PC-3 (cell line): ENCODE results near the gene HOXD12. TPM values are rescaled to one million over a fixed set of nuclear protein-coding genes. Genes with fewer than 3 reads are reported as not detected.

Experiments used
- ATAC-seq: fragments of 200-7000 bp; cut with Tn5 transposase; 2 replicates; pipeline ENCODE4 v1.9.1; 2020; ENCODE audit warnings: mild to moderate bottlenecking, moderate library complexity
- BruUV-seq: library from RNA; stranded (reverse); fragments of 400-500 nt; replicated peaks from 2 replicates; lab custom pipeline; 2021; lab: Mats Ljungman, UMichigan
- CTCF ChIA-PET: fragments of 300-600 bp; sonication (Branson Sonifier 250); formaldehyde crosslinking; loops from one replicate; lab custom pipeline; 2022; ENCODE audit warnings: antibody characterized with exemption; lab: Charles Lee
- POLR2A ChIA-PET: fragments of 300-600 bp; sonication (Branson Sonifier 250); formaldehyde crosslinking; loops from one replicate; lab custom pipeline; 2022; ENCODE audit warnings: antibody characterized with exemption; ENCODE audit not compliant: unreplicated experiment; lab: Charles Lee
- DNase-seq: peaks from one replicate; pipeline ENCODE4 v3.0.0-alpha.2; 2015
- H2AFZ ChIP-seq: fragments of 300-600 bp; sonication (generic); 2 replicates; pipeline ENCODE4 v1.6.0; 2016; ENCODE audit warnings: antibody characterized with exemption, low read length
- H3F3A ChIP-seq: fragments of 300-600 bp; sonication (generic); one replicate; pipeline ENCODE4 v1.6.0; 2017; ENCODE audit warnings: antibody characterized with exemption, low read length, control low read depth, mild to moderate bottlenecking; ENCODE audit not compliant: unreplicated experiment
- H3K27ac ChIP-seq: fragments of 300-600 bp; sonication (generic); 2 replicates; pipeline ENCODE4 v1.5.1; 2016; ENCODE audit warnings: mild to moderate bottlenecking, low read length
- H3K27me3 ChIP-seq: fragments of 300-600 bp; sonication (generic); 2 replicates; pipeline ENCODE4 v1.6.1; 2016; ENCODE audit warnings: low read length, mixed read lengths
- H3K36me3 ChIP-seq: fragments of 300-600 bp; sonication (generic); 2 replicates; pipeline ENCODE4 v1.6.1; 2016; ENCODE audit warnings: low read depth, mixed run types, low read length, mixed read lengths
- H3K4me1 ChIP-seq: fragments of 300-600 bp; sonication (generic); 2 replicates; pipeline ENCODE4 v1.5.1; 2016; ENCODE audit warnings: low read length; ENCODE audit not compliant: insufficient read depth
- H3K4me2 ChIP-seq: fragments of 300-600 bp; sonication (generic); 2 replicates; pipeline ENCODE4 v1.6.0; 2016; ENCODE audit warnings: low read length
- H3K4me3 ChIP-seq: fragments of 300-600 bp; sonication (generic); 2 replicates; pipeline ENCODE4 v1.5.1; 2016; ENCODE audit warnings: mild to moderate bottlenecking, low read length, mixed read lengths
- H3K79me2 ChIP-seq: fragments of 300-600 bp; sonication (generic); 2 replicates; pipeline ENCODE4 v1.6.1; 2017; ENCODE audit warnings: low read length, mixed read lengths
- H3K9ac ChIP-seq: fragments of 300-600 bp; sonication (generic); 2 replicates; pipeline ENCODE4 v1.6.0; 2016; ENCODE audit warnings: mild to moderate bottlenecking, low read length
- H3K9me2 ChIP-seq: fragments of 300-600 bp; sonication (generic); replicated peaks from 2 replicates; pipeline ENCODE4 v1.6.1; 2016; ENCODE audit warnings: mixed run types, low read length, mixed read lengths
- H3K9me3 ChIP-seq: fragments of 300-600 bp; sonication (generic); 2 replicates; pipeline ENCODE4 v1.6.1; 2016; ENCODE audit warnings: low read length, mixed read lengths
- H4K20me1 ChIP-seq: fragments of 300-600 bp; sonication (generic); 2 replicates; pipeline ENCODE4 v1.6.1; 2016; ENCODE audit warnings: low read length, mixed read lengths
- EZH2 ChIP-seq: fragments of 300-600 bp; sonication (generic); IDR thresholded peaks from one replicate; pipeline ENCODE4 v1.6.1; 2017; ENCODE audit warnings: antibody characterized with exemption, mild to moderate bottlenecking, low read length; ENCODE audit not compliant: unreplicated experiment
- EZH2phosphoT487 ChIP-seq: fragments of 300-600 bp; sonication (generic); IDR thresholded peaks from 2 replicates; pipeline ENCODE4 v1.6.1; 2018; ENCODE audit warnings: mild to moderate bottlenecking, antibody characterized with exemption, low read length, borderline replicate concordance
- intact Hi-C: fragments of 100-400 bp; cut with micrococcal nuclease; formaldehyde crosslinking; loops from 2 replicates; pipeline ENCODE4 v1.9.0; 2023
- total RNA-seq: library from RNA; depleted of rRNA; stranded (reverse); fragments of >200 nt; gene quantifications from 2 replicates; pipeline ENCODE4 v1.2.3, GENCODE V29; 2014
- TF ChIP-seq, protein P1 (sequence below): fragments of 300-600 bp; sonication (generic); conservative IDR thresholded peaks from 2 replicates; pipeline ENCODE4 v1.5.1; 2017; ENCODE audit warnings: antibody characterized with exemption, low read depth, mild to moderate bottlenecking, low read length

The HOXD12 gene
- total RNA-seq, 1 experiment from 2014 or later = not detected

- TF ChIP-seq EZH2 (no peak), EZH2phosphoT487 (no peak)
- TF ChIP-seq, protein P1, sequence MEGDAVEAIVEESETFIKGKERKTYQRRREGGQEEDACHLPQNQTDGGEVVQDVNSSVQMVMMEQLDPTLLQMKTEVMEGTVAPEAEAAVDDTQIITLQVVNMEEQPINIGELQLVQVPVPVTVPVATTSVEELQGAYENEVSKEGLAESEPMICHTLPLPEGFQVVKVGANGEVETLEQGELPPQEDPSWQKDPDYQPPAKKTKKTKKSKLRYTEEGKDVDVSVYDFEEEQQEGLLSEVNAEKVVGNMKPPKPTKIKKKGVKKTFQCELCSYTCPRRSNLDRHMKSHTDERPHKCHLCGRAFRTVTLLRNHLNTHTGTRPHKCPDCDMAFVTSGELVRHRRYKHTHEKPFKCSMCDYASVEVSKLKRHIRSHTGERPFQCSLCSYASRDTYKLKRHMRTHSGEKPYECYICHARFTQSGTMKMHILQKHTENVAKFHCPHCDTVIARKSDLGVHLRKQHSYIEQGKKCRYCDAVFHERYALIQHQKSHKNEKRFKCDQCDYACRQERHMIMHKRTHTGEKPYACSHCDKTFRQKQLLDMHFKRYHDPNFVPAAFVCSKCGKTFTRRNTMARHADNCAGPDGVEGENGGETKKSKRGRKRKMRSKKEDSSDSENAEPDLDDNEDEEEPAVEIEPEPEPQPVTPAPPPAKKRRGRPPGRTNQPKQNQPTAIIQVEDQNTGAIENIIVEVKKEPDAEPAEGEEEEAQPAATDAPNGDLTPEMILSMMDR = no peak
- no peaks in the 10 kb centered on the region for H4K20me1 ChIP-seq
- ATAC-seq (no peak), DNase-seq (no peak)
- H3K4me3 ChIP-seq = no peak overlapping the region
- no TSS peak for BruUV-seq
- H3K9me2 ChIP-seq = no peaks in the 10 kb centered on the region
- H3F3A ChIP-seq = peaks cover 4% of the 10 kb centered on the region
- no peak overlapping the region for H2AFZ ChIP-seq
- H3K36me3 ChIP-seq = no peaks in the 10 kb centered on the region
- H3K27me3 ChIP-seq = no peaks in the 10 kb centered on the region
- no peak overlapping the region for H3K9ac ChIP-seq
- no peak overlapping the region for H3K27ac ChIP-seq
- H3K79me2 ChIP-seq = peaks cover 6% of the 10 kb centered on the region; the same call in 1 of the 2 replicates
- ChIA-PET POLR2A (interaction anchor here (0.6 kb wide), 1 partner anchor 478 kb away, joined by 4 read pairs; no protein-coding TSS in a partner anchor), CTCF (interaction anchor here (0.6 to 2.1 kb wide), 5 partner anchors 323 to 929 kb away, joined by 3 to 18 read pairs (median 5); no protein-coding TSS in a partner anchor)
- no peak overlapping the region for H3K4me2 ChIP-seq
- intact Hi-C loops = no loop called here
- peaks cover 20% of the 10 kb centered on the region for H3K4me1 ChIP-seq
- H3K9me3 ChIP-seq = no peaks in the 10 kb centered on the region
Observed at GRCh38 chr2:176132205-176133171, 32.9 kb downstream of the HOXD12 start.

DNA sequence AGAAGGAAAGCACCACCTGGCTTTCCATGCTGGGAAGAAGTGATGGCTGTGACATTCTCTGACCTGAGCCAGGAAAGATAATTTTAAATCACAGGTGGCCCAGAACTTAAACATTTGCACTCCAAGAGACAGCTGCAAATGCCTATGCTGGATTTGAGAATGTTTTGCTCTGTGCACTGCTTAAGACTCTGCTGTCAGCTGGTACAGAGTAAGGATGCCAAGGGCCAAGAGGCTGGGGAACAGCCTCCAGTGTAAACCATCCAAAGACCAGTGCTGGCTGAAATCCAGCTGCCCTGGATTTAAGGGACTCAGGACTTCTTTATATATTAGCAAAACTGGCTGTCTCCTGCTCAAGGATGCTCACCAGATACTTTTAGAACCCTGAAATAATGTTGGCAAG lies 33.8 kb downstream of the HOXD12 start:
- H3K9ac ChIP-seq = no peak overlapping the region
- no peak overlapping the region for H2AFZ ChIP-seq
- no peaks in the 10 kb centered on the region for H3K27me3 ChIP-seq
- DNase-seq (no peak), ATAC-seq (no peak)
- H3K36me3 ChIP-seq = no peaks in the 10 kb centered on the region
- no peaks in the 10 kb centered on the region for H4K20me1 ChIP-seq
- H3K27ac ChIP-seq = no peak overlapping the region
- CTCF ChIA-PET = no interaction called here
- H3K79me2 ChIP-seq = peaks cover 15% of the 10 kb centered on the region
- no peak overlapping the region for H3K4me3 ChIP-seq
- intact Hi-C loops = no loop called here
- no peak overlapping the region for H3K4me2 ChIP-seq
- H3K4me1 ChIP-seq = peaks cover 27% of the 10 kb centered on the region
- H3F3A ChIP-seq = peaks cover 4% of the 10 kb centered on the region
- no peaks in the 10 kb centered on the region for H3K9me2 ChIP-seq
- POLR2A ChIA-PET = no interaction called here
- TF ChIP-seq EZH2 (no peak), EZH2phosphoT487 (no peak)
- TF ChIP-seq, protein P1 = no peak
- no peaks in the 10 kb centered on the region for H3K9me3 ChIP-seq
- BruUV-seq = no TSS peak

GRCh38 chr2:176134035-176134434 lies 34.4 kb downstream of the HOXD12 start:
- H3K9me3 ChIP-seq = no peaks in the 10 kb centered on the region
- no peak for TF ChIP-seq EZH2phosphoT487
- no peak for TF ChIP-seq EZH2
- TF ChIP-seq, protein P1 = no peak
- no peak overlapping the region for H3K4me3 ChIP-seq
- no peaks in the 10 kb centered on the region for H3K36me3 ChIP-seq
- H3K9me2 ChIP-seq = no peaks in the 10 kb centered on the region
- no peak overlapping the region for H3K9ac ChIP-seq
- H3K27ac ChIP-seq = no peak overlapping the region
- H3K4me1 ChIP-seq = peaks cover 27% of the 10 kb centered on the region
- no peaks in the 10 kb centered on the region for H4K20me1 ChIP-seq
- no peak overlapping the region for H2AFZ ChIP-seq
- no peak overlapping the region for H3K4me2 ChIP-seq
- no peaks in the 10 kb centered on the region for H3K27me3 ChIP-seq
- POLR2A ChIA-PET = no interaction called here
- no peak for DNase-seq
- intact Hi-C loops = no loop called here
- no TSS peak for BruUV-seq
- ATAC-seq = no peak
- CTCF ChIA-PET = no interaction called here
- H3F3A ChIP-seq = peaks cover 4% of the 10 kb centered on the region
- H3K79me2 ChIP-seq = peaks cover 21% of the 10 kb centered on the region
